DND-41 (cell line): ENCODE results near the gene LTBP2.

Source experiments
- CTCF ChIP-seq: IDR thresholded peaks from 2 replicates; pipeline ENCODE4 v1.5.1; 2012; ENCODE audit warnings: borderline replicate concordance, low read length, moderate library complexity, mild to moderate bottlenecking; ENCODE audit not compliant: poor library complexity, severe bottlenecking; ENCODE audit errors: extremely low read depth
- EZH2 ChIP-seq: IDR thresholded peaks from 3 replicates; pipeline ENCODE4 v1.6.1; 2012; ENCODE audit warnings: borderline replicate concordance, low read depth, mild to moderate bottlenecking, moderate library complexity, low read length, inconsistent platforms; ENCODE audit not compliant: severe bottlenecking

GRCh38 chr14:74531467-74531866 lies 80.6 kb downstream of the LTBP2 start:
- no peak for TF ChIP-seq CTCF
- TF ChIP-seq EZH2, result no peak
